Measurements from ENCODE around the gene WDR91. TPM values are rescaled to one million over a fixed set of nuclear protein-coding genes. Genes with fewer than 3 reads are reported as not detected.

The WDR91 gene
- total and polyA plus RNA-seq, 2 donors (not counting 1 experiment from before 2014, with no cell fraction given) = 26.7 to 40.7 TPM

- DNase-seq (no peak), ATAC-seq (ENCODE audit: low read depth) (no peak)
- Histone ChIP-seq H3K9ac (ENCODE audit: low read length) (no peak overlapping the region), H3K9me3 (ENCODE audit: control extremely low read depth in 1 of 3, control insufficient read depth in 2 of 3, insufficient read depth in 1 of 3, low read length in 2 of 3) (peaks cover 0 to 25% (median 18%) of the 10 kb centered on the region in 3 donors), H3K4me1 (ENCODE audit: control insufficient read depth in 2 of 2, insufficient read depth in 2 of 2, low read length in 2 of 2) (peaks cover 9 to 16% of the 10 kb centered on the region in 2 donors), H3K4me2 (replicated peaks; ENCODE audit: low read depth, low read length, poor library complexity, severe bottlenecking) (no peak overlapping the region), H3K27me3 (replicated peaks in 1 of 4; ENCODE audit: control extremely low read depth in 1 of 4, control insufficient read depth in 3 of 4, insufficient read depth in 4 of 4, low read length in 3 of 4) (no peaks in the 10 kb centered on the region), H3K4me3 (ENCODE audit: control extremely low read depth in 1 of 5, extremely low read depth in 1 of 5, insufficient read depth in 1 of 5, low read depth in 2 of 5, low read length in 4 of 5) (no peak overlapping the region), H3K36me3 (replicated peaks in 1 of 2; ENCODE audit: control extremely low read depth in 1 of 2, control insufficient read depth in 1 of 2, extremely low read depth in 1 of 2, insufficient read depth in 2 of 2, low read length in 1 of 2) (peaks cover 0 to 64% of the 10 kb centered on the region in 2 experiments), H4K20me1 (ENCODE audit: control insufficient read depth, insufficient read depth, low read length, poor library complexity, severe bottlenecking) (no peaks in the 10 kb centered on the region), H3K79me2 (ENCODE audit: control insufficient read depth, insufficient read depth, low read length) (no peaks in the 10 kb centered on the region), H2AFZ (ENCODE audit: insufficient read depth, low read depth, low read length, poor library complexity, severe bottlenecking) (no peak overlapping the region), H3K27ac (ENCODE audit: low read length in 2 of 2) (no peak overlapping the region)
- TF ChIP-seq CTCF (IDR thresholded peaks at IDR 0.05) (no peak), EZH2 (IDR thresholded peaks at IDR 0.05; ENCODE audit: borderline replicate concordance, insufficient read depth, low read depth, low read length, poor library complexity, severe bottlenecking) (no peak)
- no peaks in the 10 kb centered on the region for H3K27me3 Mint-ChIP-seq
- WGBS (ENCODE audit: insufficient coverage) = 89% methylated on average over 2 of the region's 3 CpGs
- no peak overlapping the region for H3K4me3 Mint-ChIP-seq
- ChIA-PET POLR2A (interaction anchor here (1.0 to 1.5 kb wide), 2 partner anchors 16 to 200 kb away, joined by 3 to 4 read pairs; partner anchors contain the start of genes AGBL3 and CYREN), CTCF (interaction anchor here (0.7 to 4.1 kb wide), 2 partner anchors 14 to 16 kb away, joined by 3 to 20 read pairs; partner anchors contain the start of gene CYREN)
- intact Hi-C loops (cut with micrococcal nuclease) = loop anchor here (2.0 kb wide), 1 partner anchor 25 kb away; the partner anchor contains the start of gene WDR91
- no peak overlapping the region for H3K27ac Mint-ChIP-seq
- H3K9me3 Mint-ChIP-seq (ENCODE audit: insufficient read depth) = peaks cover 9% of the 10 kb centered on the region
- peaks cover 21% of the 10 kb centered on the region for H3K4me1 Mint-ChIP-seq
These were observed 25.1 kb downstream of the WDR91 start for GRCh38 chr7:135186261-135186540.

- Mint-ChIP-seq H3K27ac (no peak overlapping the region), H3K4me3 (no peak overlapping the region), H3K9me3 (ENCODE audit: insufficient read depth) (peaks cover 12% of the 10 kb centered on the region), H3K27me3 (no peaks in the 10 kb centered on the region), H3K4me1 (peaks cover 21% of the 10 kb centered on the region)
- H3K4me3 ChIP-seq (ENCODE audit: control extremely low read depth in 1 of 5, extremely low read depth in 1 of 5, insufficient read depth in 1 of 5, low read depth in 2 of 5, low read length in 4 of 5) = no peak overlapping the region
- intact Hi-C loops (cut with micrococcal nuclease) = loop anchor here (2.0 kb wide), 1 partner anchor 25 kb away; the partner anchor contains the start of gene WDR91
- H3K9ac ChIP-seq (ENCODE audit: low read length) = no peak overlapping the region
- no peaks in the 10 kb centered on the region for H3K79me2 ChIP-seq (ENCODE audit: control insufficient read depth, insufficient read depth, low read length)
- H3K4me2 ChIP-seq (replicated peaks; ENCODE audit: low read depth, low read length, poor library complexity, severe bottlenecking) = no peak overlapping the region
- H3K27me3 ChIP-seq (replicated peaks in 1 of 4; ENCODE audit: control extremely low read depth in 1 of 4, control insufficient read depth in 3 of 4, insufficient read depth in 4 of 4, low read length in 3 of 4) = no peaks in the 10 kb centered on the region
- H2AFZ ChIP-seq (ENCODE audit: insufficient read depth, low read depth, low read length, poor library complexity, severe bottlenecking) = no peak overlapping the region
- CTCF ChIA-PET = interaction anchor here (0.7 kb wide), 1 partner anchor 15 kb away, joined by 3 read pairs; no protein-coding TSS in a partner anchor
- peaks cover 0 to 64% of the 10 kb centered on the region in 2 experiments for H3K36me3 ChIP-seq (replicated peaks in 1 of 2; ENCODE audit: control extremely low read depth in 1 of 2, control insufficient read depth in 1 of 2, extremely low read depth in 1 of 2, insufficient read depth in 2 of 2, low read length in 1 of 2)
- no peaks in the 10 kb centered on the region for H4K20me1 ChIP-seq (ENCODE audit: control insufficient read depth, insufficient read depth, low read length, poor library complexity, severe bottlenecking)
- H3K9me3 ChIP-seq (ENCODE audit: control extremely low read depth in 1 of 3, control insufficient read depth in 2 of 3, insufficient read depth in 1 of 3, low read length in 2 of 3) = peaks cover 1 to 25% (median 23%) of the 10 kb centered on the region in 3 donors
- POLR2A ChIA-PET = interaction anchor here (0.7 to 1.5 kb wide), 3 partner anchors 16 to 200 kb away, joined by 3 to 4 read pairs (median 3); partner anchors contain the start of genes AGBL3, CYREN and WDR91
- H3K4me1 ChIP-seq (ENCODE audit: control insufficient read depth in 2 of 2, insufficient read depth in 2 of 2, low read length in 2 of 2) = peaks cover 9 to 16% of the 10 kb centered on the region in 2 donors
- 64% methylated on average over 7 of the region's 7 CpGs for WGBS (ENCODE audit: insufficient coverage)
- no peak for DNase-seq
- no peak for ATAC-seq (ENCODE audit: low read depth)
- TF ChIP-seq EZH2 (IDR thresholded peaks at IDR 0.05; ENCODE audit: borderline replicate concordance, insufficient read depth, low read depth, low read length, poor library complexity, severe bottlenecking) (no peak), CTCF (IDR thresholded peaks at IDR 0.05) (no peak)
- H3K27ac ChIP-seq (ENCODE audit: low read length in 2 of 2) = no peak overlapping the region
These were observed 25.7 kb downstream of the WDR91 start for GRCh38 chr7:135185471-135186260.
